Measurements from ENCODE around the gene PHLDA1. TPM values are rescaled to one million over a fixed set of nuclear protein-coding genes. Genes with fewer than 3 reads are reported as not detected.

PHLDA1 gene
- total and polyA plus RNA-seq, 2 of the 13 experiments (the other 11 are each of a cell fraction or from before 2014, with no cell fraction given) = 33.8 to 41.0 TPM

- no peak for TF ChIP-seq CSRNP2 (CRISPR knock-in tag; conservative IDR thresholded peaks at IDR 0.05; ENCODE audit: low read depth)
- TF ChIP-seq HMGXB4 (CRISPR knock-in tag; IDR thresholded peaks at IDR 0.05; ENCODE audit: borderline replicate concordance in 1 of 2, low read depth in 1 of 2) = peak in 1 of 2 experiments; percentile 17; a peak in 1 of 4 replicates
- no peak for TF ChIP-seq GTF3A (CRISPR knock-in tag; conservative IDR thresholded peaks at IDR 0.05)
- no peak for TF ChIP-seq IRF1 (CRISPR knock-in tag; IDR thresholded peaks at IDR 0.05; ENCODE audit: low read depth)
- no peak for TF ChIP-seq ZBTB43 (CRISPR knock-in tag; conservative IDR thresholded peaks at IDR 0.05)
- TF ChIP-seq TCF12 (IDR thresholded peaks at IDR 0.05) = no peak
- no peak for TF ChIP-seq TCF12 (CRISPR knock-in tag; IDR thresholded peaks at IDR 0.05)
- TF ChIP-seq ARID2 (CRISPR knock-in tag; IDR thresholded peaks at IDR 0.05; ENCODE audit: borderline replicate concordance) = no peak
- TF ChIP-seq POLR2AphosphoS5 (IDR thresholded peaks at IDR 0.05; ENCODE audit: low read depth, low read length) = peak; percentile 48; the same call in 1 of the 2 replicates
- TF ChIP-seq ZNF547 (CRISPR knock-in tag; IDR thresholded peaks at IDR 0.05) = peak; percentile 30; the same call in 1 of the 2 replicates
- peak; percentile 80; the same call in 1 of the 2 replicates for TF ChIP-seq PAF1 (CRISPR knock-in tag; IDR thresholded peaks at IDR 0.05)
- no peak for TF ChIP-seq ZNF207 (IDR thresholded peaks at IDR 0.05; ENCODE audit: borderline replicate concordance)
- TF ChIP-seq ZFP62 (CRISPR knock-in tag; IDR thresholded peaks at IDR 0.05) = no peak
- TF ChIP-seq CEBPB (IDR thresholded peaks at IDR 0.05; ENCODE audit: borderline replicate concordance, low read depth, low read length) = no peak
- TF ChIP-seq ZNF589 (CRISPR knock-in tag; conservative IDR thresholded peaks at IDR 0.05) = 0 out of 2 replicates have a peak, but pooled peaks have one; percentile 42
- no peak for TF ChIP-seq ZNF569 (CRISPR knock-in tag; IDR thresholded peaks at IDR 0.05; ENCODE audit: borderline replicate concordance)
- TF ChIP-seq PRDM10 (CRISPR knock-in tag; IDR thresholded peaks at IDR 0.05; ENCODE audit: low read depth) = no peak
These were observed 1.1 kb downstream of the PHLDA1 start (continued) for GRCh38 chr12:76030341-76031080.
